ENCODE data around the gene OBSCN.

The OBSCN gene

GRCh38 chr1:228288536-228289238 is 80.8 kb downstream of the OBSCN start:
- DNase-seq (ENCODE audit: low spot score): no peak

GRCh38 chr1:228289239-228289849 is 81.5 kb downstream of the OBSCN start:
- DNase-seq (ENCODE audit: low spot score): no peak

GRCh38 chr1:228289996-228290881 is 82.4 kb downstream of the OBSCN start:
- no peak for DNase-seq (ENCODE audit: low spot score)

- no peak for DNase-seq (ENCODE audit: low spot score)
Observed at GRCh38 chr1:228291906-228292608, 84.2 kb downstream of the OBSCN start.

- DNase-seq (ENCODE audit: low spot score): no peak
Observed at GRCh38 chr1:228292609-228292911, 84.7 kb downstream of the OBSCN start.

GRCh38 chr1:228293393-228293792 is 85.5 kb downstream of the OBSCN start:
- DNase-seq (ENCODE audit: low spot score): no peak

GRCh38 chr1:228293816-228294500 is 86.1 kb downstream of the OBSCN start:
- DNase-seq (ENCODE audit: low spot score): no peak

- no peak for DNase-seq (ENCODE audit: low spot score)
Observed at GRCh38 chr1:228294717-228295116, 86.9 kb downstream of the OBSCN start.

- DNase-seq (ENCODE audit: low spot score): no peak
Observed at GRCh38 chr1:228295201-228295600, 87.4 kb downstream of the OBSCN start.

- DNase-seq (ENCODE audit: low spot score): no peak
Observed at GRCh38 chr1:228295981-228296380, 88.1 kb downstream of the OBSCN start.

- no peak for DNase-seq (ENCODE audit: low spot score)
Observed at GRCh38 chr1:228297242-228297641, 89.4 kb downstream of the OBSCN start.

- DNase-seq (ENCODE audit: low spot score): no peak
Observed at GRCh38 chr1:228297822-228298221, 90.0 kb downstream of the OBSCN start.

GRCh38 chr1:228298471-228298870 is 90.6 kb downstream of the OBSCN start:
- DNase-seq (ENCODE audit: low spot score): no peak

- no peak for DNase-seq (ENCODE audit: low spot score)
Observed at GRCh38 chr1:228299211-228299610, 91.4 kb downstream of the OBSCN start.

GRCh38 chr1:228299901-228300300 is 92.1 kb downstream of the OBSCN start:
- DNase-seq (ENCODE audit: low spot score): no peak

- DNase-seq (ENCODE audit: low spot score): no peak
Observed at GRCh38 chr1:228302086-228302485, 94.2 kb downstream of the OBSCN start.

- no peak for DNase-seq (ENCODE audit: low spot score)
Observed at GRCh38 chr1:228303596-228303995, 95.8 kb downstream of the OBSCN start.

- DNase-seq (ENCODE audit: low spot score): no peak
Observed at GRCh38 chr1:228304225-228304624, 96.4 kb downstream of the OBSCN start.

- DNase-seq (ENCODE audit: low spot score): no peak
Observed at GRCh38 chr1:228304766-228305395, 97.0 kb downstream of the OBSCN start.

- no peak for DNase-seq (ENCODE audit: low spot score)
Observed at GRCh38 chr1:228305721-228306152, 97.9 kb downstream of the OBSCN start.

Data from GM03348 (cell line).